DMS114 treated with DMSO at 0.1 percent for 48 hours (cell line): ENCODE measurements around the gene ID1.
"Not testable (repeated sequence)": the region's sequence is repeated elsewhere in the genome, so short reads cannot be mapped to it uniquely, and the experiment has no call there.

Source experiments
- DNase-seq: peaks from one replicate; lab custom pipeline; 2025; ENCODE audit not compliant: unreplicated experiment; lab: John Stamatoyannopoulos, UW

The ID1 gene

DNA sequence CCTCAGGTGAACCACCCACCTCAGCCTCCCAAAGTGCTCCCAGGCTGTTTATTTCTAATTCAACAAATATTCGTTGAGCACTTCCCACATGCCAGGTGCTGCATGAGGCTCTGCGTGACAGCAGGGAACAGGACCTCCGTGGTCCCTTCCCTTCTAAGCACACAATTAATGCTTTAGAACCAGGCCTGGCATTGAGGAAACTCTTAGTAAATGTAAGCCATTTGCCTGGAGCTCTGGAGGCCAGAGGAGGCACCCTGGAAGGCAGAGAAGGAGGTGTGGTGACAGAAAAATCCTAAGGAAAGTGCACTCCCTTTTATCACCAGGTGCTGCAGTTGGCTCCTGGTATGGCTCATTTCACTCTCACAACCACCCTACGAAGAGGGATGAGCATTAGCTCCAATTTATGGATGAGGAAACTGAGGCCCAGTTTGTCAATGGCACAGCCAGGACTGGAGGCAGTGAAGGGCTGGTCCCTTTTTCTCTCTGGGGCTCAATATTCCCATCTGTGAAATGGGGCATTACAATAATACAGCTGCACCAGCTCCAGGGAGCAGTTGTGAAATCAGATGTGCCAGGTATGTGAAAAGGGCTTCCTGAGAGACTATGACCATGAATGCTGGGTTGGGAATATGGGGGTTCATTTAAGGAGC lies 8.1 kb upstream of the ID1 start:
- DNase-seq = no peak

DNA sequence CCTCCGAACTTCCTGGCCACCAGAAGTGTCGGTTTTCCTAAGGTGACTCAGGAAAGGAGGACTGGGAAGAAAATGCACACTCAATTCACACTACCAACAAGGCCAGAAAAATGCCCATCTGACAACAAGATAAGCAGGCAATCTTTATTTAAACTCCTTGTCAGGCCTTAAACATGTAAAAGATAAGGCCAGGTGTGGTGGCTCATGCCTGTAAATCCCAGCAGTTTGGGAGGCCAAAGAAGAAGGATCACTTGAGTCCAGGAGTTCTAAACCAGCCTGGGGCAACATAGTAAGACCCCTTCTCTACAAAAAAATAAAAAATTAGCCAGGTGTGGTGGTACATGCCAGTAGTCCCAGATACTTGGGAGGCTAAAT lies 7.6 kb upstream of the ID1 start:
- DNase-seq = no peak

DNA sequence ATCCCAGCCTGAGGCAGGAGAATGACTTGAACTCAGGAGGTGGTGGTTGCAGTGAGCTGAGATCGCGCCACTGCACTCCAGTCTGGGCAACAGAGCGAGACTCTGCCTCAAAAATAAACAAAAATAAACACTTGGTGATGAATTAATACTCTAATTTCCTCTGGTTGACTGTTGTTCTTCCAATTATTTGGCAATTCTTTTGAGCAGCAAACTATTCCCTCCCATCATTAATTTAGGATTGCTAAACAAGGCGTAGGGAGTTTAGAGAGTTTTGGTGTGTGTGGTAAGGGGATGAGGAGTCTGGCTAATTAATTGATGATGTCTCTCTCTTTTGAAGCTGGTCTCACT lies 2.7 kb upstream of the ID1 start:
- no peak for DNase-seq

DNA sequence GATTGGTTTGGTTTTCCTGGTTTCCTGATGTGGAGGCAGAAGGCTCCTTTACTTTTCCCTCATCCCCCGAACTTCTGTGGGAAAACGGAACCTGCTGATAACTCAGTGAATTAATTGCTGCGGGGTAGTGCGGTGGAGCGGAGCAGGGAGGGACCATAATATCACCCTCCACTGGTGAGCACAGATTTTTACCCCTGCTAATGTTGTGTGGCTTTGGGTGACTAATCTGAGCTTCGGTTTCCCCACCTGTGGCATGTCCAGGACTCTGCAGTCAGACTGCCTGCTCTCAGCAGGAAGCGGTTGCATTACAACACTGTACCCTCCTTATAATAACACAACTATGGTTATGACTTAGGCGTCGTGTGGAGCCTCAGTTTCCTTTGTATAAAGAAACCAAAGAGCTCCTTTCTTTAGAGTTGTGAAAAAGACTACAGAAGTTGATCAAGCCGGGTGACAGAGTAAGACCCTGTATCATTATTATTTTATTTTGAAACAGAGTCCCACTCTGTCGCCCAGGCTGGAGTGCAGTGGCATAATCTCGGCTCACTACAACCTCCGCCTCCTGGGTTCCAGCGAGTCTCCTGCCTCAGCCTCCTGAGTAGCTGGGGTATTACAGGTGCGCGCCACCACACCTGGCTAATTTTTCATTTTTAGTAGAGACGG lies 2.2 kb upstream of the ID1 start:
- no peak for DNase-seq

DNA sequence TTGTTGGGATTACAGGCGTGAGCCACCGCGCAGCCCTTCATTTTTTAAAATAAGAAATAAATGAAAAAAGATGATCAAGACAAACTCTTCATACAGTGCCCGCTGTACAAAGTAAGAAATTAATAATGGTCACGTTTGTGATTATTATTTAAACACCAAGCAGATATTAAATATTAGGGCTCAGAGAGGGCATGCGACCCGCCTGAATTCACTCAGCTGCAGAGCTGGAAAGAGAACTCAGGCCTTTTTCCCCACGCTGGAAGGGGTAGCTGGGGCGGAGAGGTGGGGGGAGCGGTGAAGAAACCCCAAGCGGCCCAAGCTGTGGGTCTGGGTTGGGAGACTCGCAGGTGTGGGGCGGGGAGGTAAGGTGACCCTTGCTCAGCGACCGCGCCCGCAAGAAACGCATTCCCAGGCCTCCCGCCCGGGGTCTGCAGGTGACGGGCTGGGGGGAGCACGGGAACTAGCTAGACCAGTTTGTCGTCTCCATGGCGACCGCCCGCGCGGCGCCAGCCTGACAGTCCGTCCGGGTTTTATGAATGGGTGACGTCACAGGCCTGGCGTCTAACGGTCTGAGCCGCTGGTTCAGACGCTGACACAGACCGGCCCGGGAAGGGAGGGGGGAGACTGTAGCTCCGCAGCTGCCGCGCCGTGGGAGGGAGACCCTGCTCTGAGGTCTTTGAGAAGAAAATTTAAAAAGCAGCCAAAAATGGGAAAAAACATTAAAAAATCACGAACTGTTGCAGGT lies 1.1 kb upstream of the ID1 start:
- DNase-seq = peak; percentile 89

DNA sequence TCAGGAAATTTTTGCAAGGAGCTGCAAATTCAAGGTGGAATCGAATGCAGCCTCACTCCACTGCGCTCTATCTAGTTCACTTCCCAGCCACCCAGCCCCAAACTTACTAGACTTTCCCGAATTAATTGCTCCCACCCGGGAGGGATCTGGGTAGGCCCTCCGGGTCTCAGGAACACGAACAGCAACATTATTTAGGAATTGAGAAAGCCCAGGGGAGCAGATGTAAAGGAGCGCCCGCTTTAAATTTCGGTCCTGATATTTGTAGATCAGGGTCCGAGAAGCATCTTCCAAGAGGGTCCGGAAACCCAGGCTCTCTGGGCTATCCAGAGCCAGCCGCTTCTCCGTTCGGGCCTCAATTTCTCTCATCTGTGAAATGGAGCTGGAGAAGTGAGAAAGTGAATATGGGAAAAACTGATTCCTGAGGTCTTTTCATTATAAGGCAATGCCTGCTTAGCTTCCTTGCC lies 490 bp upstream of the ID1 start:
- DNase-seq = no peak

DNA sequence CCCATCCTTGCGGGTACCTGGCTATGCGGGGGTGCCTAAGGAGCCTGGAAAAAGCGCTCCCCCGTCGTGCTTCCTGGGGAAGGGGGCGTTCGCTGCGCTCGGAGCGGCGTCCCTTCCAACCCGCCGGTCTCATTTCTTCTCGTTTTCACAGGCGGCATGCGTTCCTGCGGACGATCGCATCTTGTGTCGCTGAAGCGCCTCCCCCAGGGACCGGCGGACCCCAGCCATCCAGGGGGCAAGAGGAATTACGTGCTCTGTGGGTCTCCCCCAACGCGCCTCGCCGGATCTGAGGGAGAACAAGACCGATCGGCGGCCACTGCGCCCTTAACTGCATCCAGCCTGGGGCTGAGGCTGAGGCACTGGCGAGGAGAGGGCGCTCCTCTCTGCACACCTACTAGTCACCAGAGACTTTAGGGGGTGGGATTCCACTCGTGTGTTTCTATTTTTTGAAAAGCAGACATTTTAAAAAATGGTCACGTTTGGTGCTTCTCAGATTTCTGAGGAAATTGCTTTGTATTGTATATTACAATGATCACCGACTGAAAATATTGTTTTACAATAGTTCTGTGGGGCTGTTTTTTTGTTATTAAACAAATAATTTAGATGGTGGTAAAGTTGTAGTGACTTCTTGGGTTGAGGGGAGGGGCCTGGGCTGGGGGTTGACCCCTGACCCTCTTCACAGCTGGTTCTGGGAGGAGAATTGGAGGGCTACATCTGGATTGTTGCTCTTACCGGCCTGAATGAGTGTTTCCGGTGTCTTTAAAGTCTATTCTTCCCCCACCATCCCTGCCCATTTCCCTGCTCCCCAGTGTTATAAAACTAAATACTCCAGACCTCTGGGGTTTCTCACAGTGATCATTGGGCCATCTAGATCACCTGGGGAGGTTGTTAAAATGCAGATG lies 1.1 kb downstream of the ID1 start:
- DNase-seq = no peak

DNA sequence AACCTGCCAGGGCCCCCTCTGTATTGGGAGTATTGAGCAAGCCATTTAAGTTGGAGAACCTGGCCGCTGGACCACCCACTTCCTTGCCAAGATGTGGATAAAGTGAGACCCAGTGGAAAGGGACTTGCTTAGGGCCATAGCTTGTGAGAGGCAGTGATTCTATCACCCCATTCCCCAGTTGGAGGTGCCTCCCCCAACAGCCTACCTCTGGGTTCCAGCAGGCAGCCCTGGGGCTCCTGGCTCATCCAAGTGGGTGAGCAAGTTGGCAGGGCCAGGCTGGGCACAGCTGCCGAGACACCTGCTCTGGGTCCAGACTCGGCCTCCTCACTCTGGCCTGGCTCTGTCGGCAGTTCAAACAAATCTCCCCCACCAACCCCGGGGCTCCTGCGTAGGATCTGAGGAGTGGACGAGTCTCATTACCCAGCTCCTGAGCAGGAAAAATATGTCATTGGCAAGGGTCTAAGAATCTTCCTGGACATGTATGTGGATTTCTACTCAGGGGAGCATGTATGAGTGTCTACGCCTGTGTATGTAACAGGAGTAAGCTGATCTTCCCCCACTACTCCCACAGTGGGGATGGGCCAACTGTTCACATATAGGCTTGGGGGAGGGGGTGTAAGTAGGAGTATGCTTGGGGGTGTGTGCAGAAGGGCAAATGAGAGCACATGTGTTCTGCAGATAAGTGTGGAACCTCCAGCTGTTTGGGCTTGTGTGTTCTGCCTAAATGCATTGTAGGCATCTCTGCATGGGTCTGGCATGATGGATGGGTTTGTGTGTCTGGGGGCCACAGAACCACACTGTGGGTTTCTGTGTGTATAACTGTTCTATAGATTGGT lies 1.9 kb downstream of the ID1 start:
- no peak for DNase-seq

DNA sequence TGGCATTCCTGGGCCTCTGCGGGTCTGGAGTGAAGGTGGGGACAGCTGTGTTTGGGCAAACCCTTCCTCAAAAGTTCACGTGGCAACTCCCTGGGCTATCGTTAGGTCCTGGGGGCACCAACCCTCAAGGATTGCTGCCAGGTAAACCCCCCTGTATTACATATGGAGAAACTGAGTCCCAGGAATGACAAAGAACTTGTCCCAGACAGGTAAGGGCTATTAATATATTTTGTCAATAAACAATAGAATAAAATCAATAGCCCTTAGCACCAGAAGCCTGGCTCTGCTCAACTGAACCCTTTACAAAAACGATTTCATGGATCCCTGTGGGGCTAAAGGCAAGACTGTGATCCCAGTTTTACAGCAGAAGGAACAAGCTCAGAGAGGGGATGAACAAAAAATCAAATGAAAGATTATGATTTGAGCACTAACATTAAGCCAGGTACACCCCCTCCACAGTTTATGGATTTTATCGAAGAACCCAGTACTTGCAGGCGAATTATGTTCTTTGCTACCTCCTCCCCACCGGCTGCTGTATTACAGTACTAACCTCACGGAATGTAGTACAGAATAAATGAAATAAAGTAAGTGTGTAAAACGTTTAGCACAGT lies 2.7 kb downstream of the ID1 start:
- no peak for DNase-seq

DNA sequence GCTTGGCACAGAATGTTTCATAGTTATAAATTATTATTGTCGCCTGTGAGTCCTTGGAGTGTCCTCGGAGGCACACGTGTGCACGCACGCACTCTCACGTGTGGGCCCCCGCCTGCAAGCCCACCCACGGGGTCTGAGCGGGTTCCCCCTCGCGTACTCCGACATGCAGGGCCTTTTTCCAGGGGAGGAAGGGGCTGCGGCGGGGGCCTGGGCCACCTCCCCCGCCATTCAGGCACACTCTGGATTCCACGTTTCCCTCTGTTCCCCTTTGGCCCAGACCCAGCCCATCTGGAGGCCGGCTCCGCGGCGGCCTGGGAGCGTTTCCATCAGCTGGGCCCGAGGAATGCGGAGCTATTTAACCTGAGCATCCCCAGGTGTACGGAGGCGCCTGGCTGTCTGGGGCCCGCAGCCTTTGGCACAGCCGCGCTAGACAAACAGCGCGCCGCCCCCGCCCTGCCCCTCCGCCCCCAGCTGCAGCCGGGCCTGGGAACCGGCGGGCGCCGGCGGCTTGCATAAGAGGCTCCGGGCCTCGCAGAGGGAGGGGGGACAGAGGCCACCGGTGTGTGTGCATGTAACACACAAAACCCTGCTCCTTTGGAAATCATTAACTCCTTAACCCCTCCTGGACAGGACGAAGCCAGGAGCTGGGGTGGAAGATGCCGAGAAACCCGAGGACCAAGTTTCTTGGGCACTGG lies 3.3 kb downstream of the ID1 start:
- DNase-seq = no peak

DNA sequence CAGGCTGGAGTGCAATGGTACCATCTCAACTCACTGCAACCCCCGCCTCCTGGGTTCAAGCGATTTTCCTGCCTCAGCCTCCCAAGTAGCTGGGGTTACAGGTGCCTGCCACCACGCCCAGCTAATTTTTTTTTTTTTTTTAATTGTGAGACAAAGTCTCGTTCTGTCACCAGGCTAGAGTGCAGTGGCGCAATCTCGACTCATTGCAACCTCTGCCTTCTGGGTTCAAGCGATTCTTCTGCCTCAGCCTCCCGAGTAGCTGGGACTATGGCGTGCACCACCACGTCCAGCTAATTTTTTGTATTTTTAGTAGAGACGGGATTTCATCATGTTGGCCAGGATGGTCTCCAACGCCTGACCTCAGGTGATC lies 7.2 kb downstream of the ID1 start:
- not testable (repeated sequence) for DNase-seq

DNA sequence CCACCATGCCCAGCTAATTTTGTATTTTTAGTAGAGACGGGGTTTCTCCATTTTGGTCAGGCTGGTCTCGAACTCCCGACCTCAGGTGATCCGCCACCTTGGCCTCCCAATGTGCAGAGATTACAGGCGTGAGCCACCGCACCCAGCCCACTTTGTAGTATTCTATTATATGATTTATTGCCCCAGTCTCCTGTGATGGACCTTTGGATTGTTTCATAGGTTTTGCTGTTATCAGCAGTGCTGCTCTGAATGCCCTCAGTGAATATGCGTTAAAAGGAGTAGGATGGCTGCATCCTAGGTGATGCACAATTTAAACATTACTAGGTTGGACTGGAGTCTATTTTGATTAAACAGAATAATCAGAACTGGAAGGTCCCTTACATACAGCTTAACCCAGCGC lies 10.3 kb downstream of the ID1 start:
- DNase-seq = no peak

DNA sequence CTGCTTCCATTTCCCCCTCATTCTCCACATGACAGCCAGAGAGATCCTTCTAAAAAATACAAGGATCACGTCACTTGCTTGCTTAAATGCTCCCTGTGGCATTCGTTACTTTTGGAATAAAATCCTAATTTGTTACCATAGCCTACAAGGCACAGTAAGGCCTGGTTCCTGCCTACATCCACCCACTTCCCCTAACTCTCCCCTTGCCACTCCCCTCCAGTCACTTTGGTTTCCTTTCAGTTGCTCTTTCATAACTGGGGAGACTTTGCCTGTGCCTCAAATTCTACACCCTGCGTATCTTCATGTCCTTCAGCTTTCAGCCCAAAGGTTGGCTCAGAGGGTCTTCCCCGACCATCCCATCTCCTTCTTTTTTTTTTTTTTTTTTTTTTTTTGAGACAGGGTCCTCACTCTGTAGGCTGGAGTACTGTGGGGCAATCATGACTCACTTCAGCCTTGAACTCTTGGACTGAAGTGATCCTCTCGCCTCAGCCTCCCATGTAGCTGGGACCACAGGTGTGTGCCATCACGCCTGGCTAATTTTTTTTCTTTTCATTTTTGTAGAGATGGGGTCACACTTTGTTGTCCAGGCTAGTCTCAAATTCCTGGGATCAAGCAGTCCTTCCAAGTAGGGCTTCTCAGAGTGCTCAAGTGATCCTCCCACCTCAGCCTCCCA lies 12.5 kb downstream of the ID1 start:
- DNase-seq = no peak

DNA sequence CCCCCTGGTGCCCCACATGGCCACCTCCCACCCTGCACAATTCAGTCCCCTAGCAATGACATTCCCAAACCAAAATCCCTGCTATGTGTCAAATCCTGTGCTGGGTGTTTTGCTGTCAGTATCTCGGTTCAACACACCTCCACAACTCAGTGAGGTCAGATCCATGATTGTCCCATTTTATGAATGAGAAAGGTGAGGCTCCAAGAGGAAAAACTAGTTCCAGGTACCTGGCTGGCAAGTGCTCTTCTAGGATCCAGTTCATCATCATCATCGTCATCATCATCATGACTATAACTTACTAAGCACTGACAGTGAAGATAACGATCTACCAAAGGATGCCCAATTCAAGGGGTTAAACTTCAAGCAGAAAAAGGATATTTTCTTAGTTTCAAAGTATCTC lies 15.2 kb downstream of the ID1 start:
- DNase-seq = no peak

DNA sequence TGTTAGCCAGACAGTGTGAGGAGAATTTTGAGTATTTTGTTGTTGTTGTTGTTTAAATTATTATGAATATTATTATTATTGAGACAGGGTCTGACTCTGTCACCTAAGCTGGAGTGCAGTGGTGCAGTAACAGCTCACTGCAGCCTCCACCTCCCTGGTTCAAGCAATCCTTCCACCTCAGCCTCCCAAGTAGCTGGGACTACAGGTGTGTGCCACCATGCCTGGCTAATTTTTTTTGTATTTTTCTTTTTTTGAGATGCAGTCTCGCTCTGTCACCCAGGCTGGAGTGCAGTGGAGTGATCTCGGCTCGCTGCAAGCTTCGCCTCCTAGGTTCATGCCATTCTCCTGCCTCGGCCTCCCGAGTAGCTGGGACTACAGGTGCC lies 18.0 kb downstream of the ID1 start:
- not testable (repeated sequence) for DNase-seq

DNA sequence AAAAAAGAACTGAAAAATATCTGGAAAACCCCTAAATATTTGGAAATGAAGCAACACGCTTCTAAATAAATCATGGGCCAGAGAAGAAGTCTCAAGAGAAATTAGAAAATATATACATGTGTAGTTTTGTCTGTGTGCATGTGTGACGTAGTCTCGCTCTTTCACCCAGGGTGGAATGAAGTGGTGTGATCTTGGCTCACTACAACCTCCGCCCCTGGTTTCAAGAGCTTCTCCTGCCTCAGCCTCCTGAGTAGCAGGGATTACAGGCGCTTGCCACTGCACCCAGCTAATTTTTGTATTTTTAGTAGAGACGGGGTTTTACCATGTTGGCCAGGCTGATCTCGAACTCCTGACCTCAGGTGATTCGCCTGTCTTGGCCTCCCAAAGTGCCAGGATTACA lies 21.4 kb downstream of the ID1 start:
- not testable (repeated sequence) for DNase-seq

DNA sequence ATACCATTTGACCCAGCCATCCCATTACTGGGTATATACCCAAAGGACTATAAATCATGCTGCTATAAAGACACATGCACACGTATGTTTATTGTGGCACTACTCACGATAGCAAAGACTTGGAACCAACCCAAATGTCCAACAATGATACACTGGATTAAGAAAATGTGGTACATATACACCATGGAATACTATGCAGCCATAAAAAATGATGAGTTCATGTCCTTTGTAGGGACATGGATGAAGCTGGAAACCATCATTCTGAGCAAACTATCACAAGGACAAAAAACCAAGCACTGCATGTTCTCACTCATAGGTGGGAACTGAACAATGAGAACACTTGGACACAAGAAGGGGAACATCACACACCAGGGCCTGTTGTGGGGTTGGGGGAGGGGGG lies 23.0 kb downstream of the ID1 start:
- DNase-seq = not testable (repeated sequence)

DNA sequence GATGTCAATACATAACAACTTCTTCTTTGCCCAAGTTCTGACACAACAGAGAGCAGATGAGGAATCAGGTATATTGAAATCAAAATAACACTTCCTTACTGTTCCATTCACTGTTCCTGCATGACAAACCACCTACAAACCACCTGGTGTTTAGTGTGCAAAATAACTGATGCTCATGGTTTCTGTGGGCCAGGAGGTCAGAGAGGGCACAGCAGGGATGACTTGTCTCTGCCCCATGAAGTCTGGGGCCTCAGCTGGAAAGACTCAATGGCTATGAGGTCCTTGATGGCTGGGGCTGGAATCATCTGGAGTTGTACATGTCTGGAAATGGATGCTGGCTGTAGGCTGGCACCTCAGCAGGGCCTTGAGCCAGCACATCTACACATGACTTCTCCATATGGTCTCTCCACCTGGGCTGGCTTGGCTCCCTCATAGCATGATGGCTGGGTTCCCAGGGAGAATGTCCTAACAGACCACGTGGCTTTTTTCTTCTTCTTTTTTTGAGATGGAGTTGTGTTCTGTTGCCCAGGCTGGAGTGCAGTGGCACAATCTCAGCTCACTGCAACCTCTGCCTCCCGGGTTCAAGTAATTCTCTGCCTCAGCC lies 25.2 kb downstream of the ID1 start:
- no peak for DNase-seq
